IPS DF 19.7 (cell line): Measurements from ENCODE around the gene KIF6.
A peak's percentile ranks its signal among the peaks of the same experiment; 100 is the strongest.
"Not testable (repeated sequence)": the region's sequence is repeated elsewhere in the genome, so short reads cannot be mapped to it uniquely, and the experiment has no call there.

ENCODE experiments used
- DNase-seq: peaks from one replicate; pipeline ENCODE4 v3.0.0-alpha.2; 2013; ENCODE audit warnings: low read depth, low spot score

KIF6 gene

DNA sequence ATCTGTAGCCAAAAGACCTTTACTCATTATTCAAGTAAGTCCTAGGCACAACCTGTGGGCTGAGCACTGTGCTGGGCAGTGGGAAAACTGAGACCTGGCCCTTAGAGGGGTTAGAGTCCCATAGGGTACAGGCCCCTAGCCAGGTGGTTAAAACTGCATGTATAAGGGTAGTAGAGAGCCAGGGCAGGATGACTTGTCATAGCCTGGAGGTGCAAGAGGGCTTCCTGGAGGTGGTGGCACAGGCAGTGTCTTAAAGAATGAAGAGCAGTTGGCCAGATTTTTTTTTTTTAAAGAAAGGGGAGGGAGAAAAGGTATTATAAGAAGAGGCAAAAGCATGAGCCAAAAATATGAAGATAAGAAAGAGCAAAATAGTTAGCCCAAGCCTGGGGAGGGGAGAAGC is 226.2 kb downstream of the KIF6 start:
- no peak for DNase-seq

- no peak for DNase-seq
Measured at GRCh38 chr6:39498096-39498495, 227.1 kb downstream of the KIF6 start.

GRCh38 chr6:39496915-39497314 is 228.3 kb downstream of the KIF6 start:
- DNase-seq: no peak

- DNase-seq: no peak
Measured at GRCh38 chr6:39496456-39496855, 228.8 kb downstream of the KIF6 start.

DNA sequence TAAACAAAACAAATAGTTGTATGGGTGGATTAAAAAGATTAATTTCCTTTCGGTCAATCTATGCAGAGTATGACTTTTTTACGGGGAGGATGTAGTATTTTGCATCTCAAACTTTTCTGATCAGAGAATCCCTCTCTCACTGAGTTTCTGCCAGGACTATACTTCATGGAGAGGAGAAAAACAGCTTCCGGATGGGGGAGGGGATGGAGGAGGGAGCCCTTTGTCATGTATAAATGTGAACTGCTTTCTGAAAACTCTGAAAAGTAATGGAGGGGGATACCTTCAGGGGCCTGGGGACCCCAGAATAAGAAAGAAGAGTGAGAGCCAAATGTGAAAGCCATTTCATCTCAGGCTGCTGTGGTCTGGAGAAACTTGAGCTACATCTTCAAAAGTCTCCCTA is 229.6 kb downstream of the KIF6 start:
- DNase-seq: peak; percentile 17

DNA sequence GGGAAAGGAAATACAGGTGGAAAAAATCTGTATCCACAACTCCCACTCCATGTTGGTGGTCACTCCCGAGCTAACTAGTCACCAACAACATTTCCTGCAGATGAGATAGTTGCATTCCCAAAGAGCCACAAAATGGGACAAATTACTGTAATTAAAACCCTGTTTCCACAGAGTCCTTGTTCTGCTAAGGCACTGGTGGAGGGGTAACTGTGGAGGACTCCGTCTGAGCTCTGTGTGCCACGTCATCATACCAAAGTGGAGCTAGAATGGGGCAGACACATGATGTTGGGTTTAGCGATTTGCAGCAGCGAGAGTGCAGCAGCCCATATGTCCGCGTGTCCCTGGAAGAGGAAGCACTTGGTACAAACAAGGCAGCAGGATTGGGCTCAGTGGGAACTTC is 230.2 kb downstream of the KIF6 start:
- DNase-seq: no peak

DNA sequence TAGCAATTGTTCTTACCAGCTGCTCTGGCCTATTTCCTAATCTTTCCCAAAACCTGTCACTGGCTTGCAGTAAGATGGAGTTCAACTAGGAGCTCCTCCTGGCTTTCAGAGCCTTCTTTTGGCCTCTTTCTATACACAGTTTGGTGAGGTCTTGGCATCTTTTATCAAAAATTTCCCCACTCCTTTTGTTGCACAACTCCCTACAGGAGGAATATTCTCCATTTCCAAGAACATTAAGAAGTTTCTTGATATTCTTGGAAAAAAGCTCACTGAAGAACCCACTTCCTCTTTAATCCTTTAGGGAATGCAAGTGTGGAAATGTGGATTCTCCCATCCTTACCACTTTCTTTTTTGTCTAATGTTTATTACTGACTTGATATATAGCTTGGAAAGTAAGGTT is 231.4 kb downstream of the KIF6 start:
- no peak for DNase-seq

DNA sequence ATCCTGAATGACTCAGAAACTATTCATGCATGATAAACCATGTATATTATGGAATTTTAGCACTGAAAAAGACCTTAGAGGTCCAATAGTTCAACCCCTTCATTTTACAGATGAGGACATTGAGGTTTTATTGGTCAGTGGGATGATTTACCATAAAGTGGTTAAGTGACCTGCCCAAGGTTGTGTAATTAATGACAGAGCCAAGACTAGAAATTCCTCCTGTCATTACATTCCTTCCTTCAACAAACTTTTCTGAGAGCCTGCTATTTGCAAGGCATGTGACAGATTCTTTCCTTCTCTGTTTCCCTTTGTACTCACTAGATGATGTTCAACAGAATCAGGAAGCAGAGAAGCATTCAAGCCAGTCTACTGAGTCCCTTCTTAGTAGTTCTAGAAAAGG is 232.0 kb downstream of the KIF6 start:
- DNase-seq: no peak

DNA sequence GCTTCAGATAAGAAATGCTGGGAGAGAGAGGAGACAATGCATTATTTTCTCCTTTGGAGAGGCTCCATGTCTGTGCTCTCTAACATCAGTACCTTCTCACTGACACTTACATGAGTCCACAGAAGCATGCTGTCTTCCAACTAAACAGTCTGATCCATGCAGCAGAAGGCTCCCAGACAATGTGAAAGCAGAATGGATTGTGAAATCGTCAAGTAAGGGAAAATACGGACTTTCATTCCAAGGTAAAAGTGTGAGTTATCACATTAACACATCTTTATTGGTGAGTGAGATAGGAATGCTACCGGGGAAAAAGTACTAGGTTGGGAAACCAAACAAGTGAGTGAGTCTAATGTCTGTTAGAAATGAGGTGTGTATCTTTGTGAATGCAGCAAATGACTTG is 235.1 kb downstream of the KIF6 start:
- no peak for DNase-seq

DNA sequence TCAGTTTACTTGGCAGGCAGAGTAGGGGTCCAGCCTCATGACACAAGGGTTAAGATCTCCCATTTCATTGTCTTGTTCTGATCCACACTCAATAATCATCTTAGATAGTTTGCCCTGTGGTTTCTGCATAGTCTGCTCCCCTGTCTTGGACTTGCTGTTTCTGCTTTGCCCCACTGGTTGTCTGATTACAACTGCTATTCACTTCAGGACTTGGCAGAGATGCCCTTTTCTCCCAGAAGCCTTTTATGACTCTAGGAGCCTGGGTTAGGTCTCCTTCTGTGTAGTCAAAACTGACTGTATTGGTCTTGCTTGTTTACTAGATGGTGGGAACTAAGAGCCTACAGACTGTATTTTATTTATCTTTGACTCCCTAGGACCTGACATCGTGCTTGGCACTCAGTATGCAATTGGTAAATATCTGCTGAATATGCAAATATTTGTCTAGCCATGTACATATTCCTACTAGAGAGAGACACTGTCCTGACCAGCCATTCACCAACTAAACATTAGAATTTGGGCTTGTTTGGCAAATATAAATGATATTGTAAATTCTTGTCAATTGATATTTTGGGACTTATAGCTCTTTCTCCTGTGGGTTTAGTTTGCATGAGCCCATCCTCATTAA is 236.8 kb downstream of the KIF6 start:
- DNase-seq: no peak

DNA sequence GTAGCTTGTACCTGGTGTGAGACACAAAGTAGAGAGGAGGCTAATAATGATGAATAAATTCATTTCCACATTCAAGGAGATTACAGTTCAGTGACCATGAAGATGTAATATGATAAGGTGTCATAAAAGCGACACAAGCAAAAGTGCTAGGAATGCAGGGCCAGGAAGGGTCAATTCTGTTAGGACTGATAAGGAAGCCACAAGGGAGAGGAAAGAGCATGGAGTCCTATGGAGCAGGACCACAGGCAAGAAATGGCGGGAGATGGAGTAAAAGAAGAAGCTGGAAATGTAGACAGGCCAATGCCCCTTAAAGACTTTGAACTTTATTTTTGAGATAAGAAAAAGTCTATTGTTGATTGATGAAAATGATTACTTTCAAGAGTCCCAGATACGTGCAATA is 240.9 kb downstream of the KIF6 start:
- DNase-seq: no peak

DNA sequence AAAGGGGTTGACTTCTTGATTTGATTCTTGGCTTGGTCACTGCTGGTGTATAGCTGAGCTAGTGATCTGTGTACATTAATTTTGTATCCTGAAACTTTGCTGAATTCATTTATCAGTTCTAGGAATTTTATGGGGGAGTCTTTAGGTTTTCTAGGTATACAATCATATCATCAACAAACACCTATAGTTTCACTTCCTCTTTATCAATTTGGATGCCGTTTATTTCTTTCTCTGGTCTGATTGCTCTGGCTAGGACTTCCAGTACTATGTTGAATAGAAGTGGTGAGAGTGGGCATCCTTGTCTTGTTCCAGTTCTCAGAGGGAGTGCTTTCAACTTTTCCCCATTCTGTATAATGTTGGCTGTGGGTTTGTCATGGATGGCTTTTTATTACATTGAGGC is 245.4 kb downstream of the KIF6 start:
- not testable (repeated sequence) for DNase-seq

DNA sequence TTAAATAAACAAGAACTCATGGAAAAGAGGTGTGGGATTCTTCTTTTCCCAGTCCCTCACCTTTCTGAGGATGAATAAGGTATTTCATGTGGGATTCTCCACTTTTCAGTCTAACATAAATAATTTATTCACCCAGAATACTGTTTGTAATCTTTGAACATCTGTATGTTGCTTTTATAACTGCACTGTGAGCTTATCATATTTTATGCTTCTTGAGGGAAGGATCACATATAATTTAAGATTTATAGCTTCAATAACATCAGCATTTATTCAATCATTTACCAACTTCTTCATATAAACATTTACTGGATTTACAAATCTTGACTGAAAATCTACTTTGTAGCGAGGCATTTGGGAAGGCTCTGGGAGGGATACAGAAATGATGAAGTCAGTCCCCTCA is 248.5 kb downstream of the KIF6 start:
- DNase-seq: no peak

DNA sequence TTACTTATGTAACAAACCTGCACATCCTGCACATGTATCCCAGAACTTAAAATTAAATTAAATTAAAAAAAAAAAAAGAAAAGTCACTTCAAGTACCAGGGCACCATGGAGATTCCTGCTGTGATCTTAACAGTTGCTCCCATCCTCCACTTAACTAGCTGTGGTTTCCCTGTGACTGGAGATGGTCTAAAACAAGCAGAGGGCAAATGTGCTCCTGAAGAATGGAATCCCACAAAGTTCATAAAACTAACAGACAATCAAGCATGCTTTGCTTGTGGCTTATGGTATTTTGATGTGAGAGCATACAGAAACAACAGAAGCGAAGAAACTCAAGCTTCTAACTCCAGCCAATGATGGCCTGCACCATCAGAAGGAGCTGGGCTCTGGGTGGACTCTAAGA is 249.1 kb downstream of the KIF6 start:
- no peak for DNase-seq

DNA sequence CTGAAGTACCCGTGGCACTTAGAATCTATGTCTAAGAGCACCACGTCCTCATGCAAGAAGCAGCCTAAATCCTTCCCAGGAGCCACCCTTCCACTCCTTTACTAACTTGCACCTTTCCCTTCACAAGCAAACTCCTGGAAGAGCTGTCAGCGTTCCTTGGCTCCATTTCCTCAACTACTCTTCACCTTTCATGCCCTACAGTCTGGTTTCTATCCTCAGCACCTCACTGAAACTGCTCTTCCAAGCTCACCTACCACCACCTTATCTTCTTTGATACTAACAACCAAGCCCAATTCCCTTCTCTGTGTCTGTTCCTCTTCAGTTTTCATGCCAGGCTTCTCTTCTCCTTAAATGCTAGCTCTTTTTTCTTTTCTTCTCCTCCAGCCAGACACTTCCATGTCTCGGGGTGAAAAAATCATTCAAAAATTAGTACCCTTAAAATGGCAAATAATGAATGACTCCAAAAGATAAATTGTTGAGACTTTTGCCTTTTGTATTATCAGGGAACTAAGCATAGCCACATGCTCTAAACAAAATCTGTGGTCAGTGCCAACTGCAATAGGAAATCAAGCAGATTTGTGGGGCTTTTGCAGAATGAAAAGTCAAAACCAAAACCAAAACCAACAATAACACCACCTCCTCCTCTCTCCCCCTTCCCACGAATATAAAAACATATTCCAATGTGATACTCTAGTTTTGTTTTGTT is 253.1 kb downstream of the KIF6 start:
- no peak for DNase-seq

DNA sequence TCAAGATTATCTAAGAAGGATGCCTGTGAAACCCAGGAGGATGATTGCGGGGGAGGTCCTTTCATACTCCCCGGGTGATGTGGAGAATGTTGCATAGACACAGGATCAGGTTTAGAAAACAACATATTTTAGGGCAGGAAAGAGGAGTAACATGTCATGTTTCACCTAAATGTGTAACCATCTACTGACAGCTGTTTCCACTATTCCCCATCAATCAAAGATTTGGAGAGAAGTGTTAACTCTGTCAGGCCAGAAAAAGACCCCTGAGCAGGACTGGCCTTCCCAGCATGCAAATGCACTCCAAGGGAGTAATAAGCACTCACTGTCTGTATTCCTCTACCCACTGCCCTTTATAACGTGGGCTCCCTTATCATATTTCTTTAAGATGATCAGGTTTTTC is 254.7 kb downstream of the KIF6 start:
- DNase-seq: no peak

- DNase-seq: no peak
Measured at GRCh38 chr6:39468385-39468784, 256.8 kb downstream of the KIF6 start.

DNA sequence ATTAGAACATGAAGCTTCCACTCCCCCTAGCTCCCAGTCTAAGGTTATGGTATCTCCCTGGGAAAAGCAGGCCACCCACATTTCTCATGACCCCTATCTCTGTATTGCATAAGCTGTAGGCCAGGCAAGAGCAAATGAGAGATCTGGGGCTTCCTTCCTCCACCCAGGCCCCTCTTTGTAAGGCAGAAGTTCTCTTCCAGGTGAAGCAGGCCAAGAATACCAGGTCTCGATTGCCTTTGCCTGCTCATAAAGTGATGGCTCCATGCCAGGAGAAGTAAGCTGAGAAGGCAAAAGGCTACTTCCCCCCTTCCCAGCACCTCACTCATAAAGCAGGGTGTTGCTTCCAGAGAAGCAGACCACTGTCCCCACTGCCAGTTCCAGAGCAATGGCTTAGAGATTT is 258.6 kb downstream of the KIF6 start:
- DNase-seq: no peak

GRCh38 chr6:39465539-39465938 is 259.7 kb downstream of the KIF6 start:
- no peak for DNase-seq

- no peak for DNase-seq
Measured at GRCh38 chr6:39464067-39464466, 261.1 kb downstream of the KIF6 start.

DNA sequence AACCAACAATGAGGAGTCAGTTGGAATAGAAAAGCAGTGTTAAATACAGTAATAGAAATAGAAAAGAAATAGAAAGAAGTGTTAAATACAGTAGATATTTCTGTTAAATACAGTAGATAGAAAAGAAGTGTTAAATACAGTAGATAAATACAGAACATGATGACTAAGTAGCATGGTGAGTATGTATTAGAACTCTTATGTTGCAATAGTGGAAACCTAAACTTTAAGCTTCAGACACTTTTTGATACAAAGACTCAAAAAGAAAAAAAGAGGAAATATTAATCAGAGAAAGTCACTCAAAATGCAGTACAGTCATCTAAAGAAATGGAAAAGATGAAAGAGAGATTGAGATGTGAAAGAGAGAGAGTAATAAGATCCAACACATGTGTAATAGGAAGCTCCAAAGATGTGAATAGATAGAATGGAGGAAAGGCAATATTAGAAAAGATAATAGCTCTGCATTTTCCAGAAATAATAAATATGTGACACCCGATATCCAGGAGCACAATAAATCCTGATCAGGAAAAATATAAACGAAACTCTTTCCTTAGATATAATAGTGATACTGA is 271.2 kb downstream of the KIF6 start:
- no peak for DNase-seq

DNA sequence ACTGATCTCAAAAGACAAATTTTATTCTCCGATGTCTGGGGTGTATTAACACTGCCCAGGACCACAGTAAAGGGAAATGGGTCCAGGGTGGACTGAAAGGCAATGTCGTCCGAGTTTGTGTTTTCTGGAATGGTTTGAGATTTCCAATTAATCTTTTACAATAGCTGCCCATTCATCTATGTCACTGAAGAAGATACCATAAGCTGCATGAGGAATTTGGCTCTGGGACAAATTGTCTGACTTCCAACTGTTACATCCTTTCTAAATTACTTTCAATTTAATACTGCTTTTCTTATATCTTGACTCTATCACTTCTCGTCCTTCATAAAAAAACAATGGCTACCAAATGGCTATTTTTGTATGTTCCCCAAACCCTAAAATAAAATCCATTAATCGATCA is 272.0 kb downstream of the KIF6 start:
- DNase-seq: no peak
